HEK293 (cell line): ENCODE measurements around the gene YIPF5.

Experiments used
- KLF16 ChIP-seq: fragments of 450-650 bp; formaldehyde crosslinking; IDR thresholded peaks from 2 replicates; pipeline ENCODE4 v1.5.1; 2017; ENCODE audit warnings: missing biosample characterization, missing genetic modification characterization
- SETDB1 ChIP-seq: IDR thresholded peaks from one replicate; pipeline ENCODE4 v1.6.1; 2017; ENCODE audit warnings: mild to moderate bottlenecking, low read length, moderate library complexity, mixed read lengths; ENCODE audit not compliant: insufficient read length
- SP2 ChIP-seq: fragments of 450-650 bp; formaldehyde crosslinking; IDR thresholded peaks from 2 replicates; pipeline ENCODE4 v1.5.1; 2016; ENCODE audit warnings: missing biosample characterization, missing genetic modification characterization
- ZNF23 ChIP-seq: fragments of 450-650 bp; formaldehyde crosslinking; IDR thresholded peaks from 2 replicates; pipeline ENCODE4 v1.5.1; 2016; ENCODE audit warnings: missing biosample characterization, missing genetic modification characterization, borderline replicate concordance
- ZNF239 ChIP-seq: fragments of 450-650 bp; formaldehyde crosslinking; IDR thresholded peaks from 2 replicates; pipeline ENCODE4 v1.5.1; 2016; ENCODE audit warnings: missing biosample characterization, missing genetic modification characterization
- ZNF37A ChIP-seq: fragments of 450-650 bp; IDR thresholded peaks from 2 replicates; pipeline ENCODE4 v1.5.1; 2018; ENCODE audit warnings: missing biosample characterization, missing genetic modification characterization
- ZNF394 ChIP-seq: fragments of 450-650 bp; formaldehyde crosslinking; IDR thresholded peaks from 2 replicates; pipeline ENCODE4 v1.5.1; 2016; ENCODE audit warnings: missing biosample characterization, missing genetic modification characterization, mild to moderate bottlenecking, moderate library complexity, borderline replicate concordance
- ZNF398 ChIP-seq: fragments of 450-650 bp; formaldehyde crosslinking; IDR thresholded peaks from 2 replicates; pipeline ENCODE4 v1.5.1; 2017; ENCODE audit warnings: missing biosample characterization, missing genetic modification characterization
- TF ChIP-seq, protein P1 (sequence below): fragments of 450-650 bp; formaldehyde crosslinking; IDR thresholded peaks from 2 replicates; pipeline ENCODE4 v1.5.1; 2016; ENCODE audit warnings: missing biosample characterization, missing genetic modification characterization
- TF ChIP-seq, protein P2 (sequence below): fragments of 450-650 bp; formaldehyde crosslinking; IDR thresholded peaks from 2 replicates; pipeline ENCODE4; 2016; ENCODE audit warnings: missing biosample characterization, missing genetic modification characterization
- TF ChIP-seq, protein P3 (sequence below): fragments of 450-650 bp; formaldehyde crosslinking; IDR thresholded peaks from 2 replicates; pipeline ENCODE4 v1.5.1; 2016; ENCODE audit warnings: missing biosample characterization, missing genetic modification characterization

DNA sequence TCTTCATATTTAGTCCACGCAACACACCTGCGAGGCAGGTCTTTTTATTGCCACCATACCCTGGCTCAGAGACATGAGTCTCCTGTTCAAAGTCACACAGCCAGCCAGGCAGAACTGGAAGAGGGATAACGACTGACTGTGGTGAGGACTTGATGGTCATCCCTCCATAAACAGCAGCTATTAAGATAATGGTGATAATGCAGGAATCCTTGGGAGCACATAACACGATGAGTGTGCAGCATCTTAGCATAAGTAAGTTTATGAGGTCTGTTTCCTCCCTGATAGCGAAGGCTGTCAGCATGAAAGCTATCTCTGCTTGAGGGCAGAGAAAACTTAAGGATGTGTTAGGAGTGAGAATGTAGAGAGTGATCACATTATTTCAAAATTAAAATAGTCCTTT lies 31.1 kb upstream of the YIPF5 start:
- TF ChIP-seq, protein P1, sequence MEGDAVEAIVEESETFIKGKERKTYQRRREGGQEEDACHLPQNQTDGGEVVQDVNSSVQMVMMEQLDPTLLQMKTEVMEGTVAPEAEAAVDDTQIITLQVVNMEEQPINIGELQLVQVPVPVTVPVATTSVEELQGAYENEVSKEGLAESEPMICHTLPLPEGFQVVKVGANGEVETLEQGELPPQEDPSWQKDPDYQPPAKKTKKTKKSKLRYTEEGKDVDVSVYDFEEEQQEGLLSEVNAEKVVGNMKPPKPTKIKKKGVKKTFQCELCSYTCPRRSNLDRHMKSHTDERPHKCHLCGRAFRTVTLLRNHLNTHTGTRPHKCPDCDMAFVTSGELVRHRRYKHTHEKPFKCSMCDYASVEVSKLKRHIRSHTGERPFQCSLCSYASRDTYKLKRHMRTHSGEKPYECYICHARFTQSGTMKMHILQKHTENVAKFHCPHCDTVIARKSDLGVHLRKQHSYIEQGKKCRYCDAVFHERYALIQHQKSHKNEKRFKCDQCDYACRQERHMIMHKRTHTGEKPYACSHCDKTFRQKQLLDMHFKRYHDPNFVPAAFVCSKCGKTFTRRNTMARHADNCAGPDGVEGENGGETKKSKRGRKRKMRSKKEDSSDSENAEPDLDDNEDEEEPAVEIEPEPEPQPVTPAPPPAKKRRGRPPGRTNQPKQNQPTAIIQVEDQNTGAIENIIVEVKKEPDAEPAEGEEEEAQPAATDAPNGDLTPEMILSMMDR (tag by site-specific recombination) = no peak
- TF ChIP-seq SP2 (tag by site-specific recombination) (no peak), ZNF23 (tag by site-specific recombination) (no peak), ZNF398 (tag by site-specific recombination) (no peak), SETDB1 (no peak), ZNF239 (tag by site-specific recombination) (no peak), ZNF37A (no peak), KLF16 (tag by site-specific recombination) (no peak), ZNF394 (tag by site-specific recombination) (no peak)
- TF ChIP-seq, protein P2, sequence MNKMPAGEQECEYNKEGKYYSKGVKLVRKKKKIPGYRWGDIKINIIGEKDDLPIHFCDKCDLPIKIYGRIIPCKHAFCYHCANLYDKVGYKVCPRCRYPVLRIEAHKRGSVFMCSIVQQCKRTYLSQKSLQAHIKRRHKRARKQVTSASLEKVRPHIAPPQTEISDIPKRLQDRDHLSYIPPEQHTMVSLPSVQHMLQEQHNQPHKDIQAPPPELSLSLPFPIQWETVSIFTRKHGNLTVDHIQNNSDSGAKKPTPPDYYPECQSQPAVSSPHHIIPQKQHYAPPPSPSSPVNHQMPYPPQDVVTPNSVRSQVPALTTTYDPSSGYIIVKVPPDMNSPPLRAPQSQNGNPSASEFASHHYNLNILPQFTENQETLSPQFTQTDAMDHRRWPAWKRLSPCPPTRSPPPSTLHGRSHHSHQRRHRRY (tag by site-specific recombination) = no peak
- TF ChIP-seq, protein P3, sequence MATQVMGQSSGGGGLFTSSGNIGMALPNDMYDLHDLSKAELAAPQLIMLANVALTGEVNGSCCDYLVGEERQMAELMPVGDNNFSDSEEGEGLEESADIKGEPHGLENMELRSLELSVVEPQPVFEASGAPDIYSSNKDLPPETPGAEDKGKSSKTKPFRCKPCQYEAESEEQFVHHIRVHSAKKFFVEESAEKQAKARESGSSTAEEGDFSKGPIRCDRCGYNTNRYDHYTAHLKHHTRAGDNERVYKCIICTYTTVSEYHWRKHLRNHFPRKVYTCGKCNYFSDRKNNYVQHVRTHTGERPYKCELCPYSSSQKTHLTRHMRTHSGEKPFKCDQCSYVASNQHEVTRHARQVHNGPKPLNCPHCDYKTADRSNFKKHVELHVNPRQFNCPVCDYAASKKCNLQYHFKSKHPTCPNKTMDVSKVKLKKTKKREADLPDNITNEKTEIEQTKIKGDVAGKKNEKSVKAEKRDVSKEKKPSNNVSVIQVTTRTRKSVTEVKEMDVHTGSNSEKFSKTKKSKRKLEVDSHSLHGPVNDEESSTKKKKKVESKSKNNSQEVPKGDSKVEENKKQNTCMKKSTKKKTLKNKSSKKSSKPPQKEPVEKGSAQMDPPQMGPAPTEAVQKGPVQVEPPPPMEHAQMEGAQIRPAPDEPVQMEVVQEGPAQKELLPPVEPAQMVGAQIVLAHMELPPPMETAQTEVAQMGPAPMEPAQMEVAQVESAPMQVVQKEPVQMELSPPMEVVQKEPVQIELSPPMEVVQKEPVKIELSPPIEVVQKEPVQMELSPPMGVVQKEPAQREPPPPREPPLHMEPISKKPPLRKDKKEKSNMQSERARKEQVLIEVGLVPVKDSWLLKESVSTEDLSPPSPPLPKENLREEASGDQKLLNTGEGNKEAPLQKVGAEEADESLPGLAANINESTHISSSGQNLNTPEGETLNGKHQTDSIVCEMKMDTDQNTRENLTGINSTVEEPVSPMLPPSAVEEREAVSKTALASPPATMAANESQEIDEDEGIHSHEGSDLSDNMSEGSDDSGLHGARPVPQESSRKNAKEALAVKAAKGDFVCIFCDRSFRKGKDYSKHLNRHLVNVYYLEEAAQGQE (tag by site-specific recombination) = no peak
